D721Med (cell line): ENCODE data around the gene LGALS4.

Experiments used
- DNase-seq: peaks from one replicate; pipeline ENCODE4 v3.0.0; 2011; ENCODE audit warnings: low spot score; ENCODE audit not compliant: insufficient read length
- FAIRE-seq: peaks from 2 replicates; lab custom pipeline; 2011; peaks lifted over from hg19 to GRCh38; lab: Jason Lieb, UNC
- CTCF ChIP-seq: IDR thresholded peaks from 2 replicates; pipeline ENCODE4 v1.5.1; 2012; ENCODE audit warnings: mild to moderate bottlenecking, control low read depth; ENCODE audit not compliant: insufficient read depth; ENCODE audit errors: missing control alignments

LGALS4 gene

DNA sequence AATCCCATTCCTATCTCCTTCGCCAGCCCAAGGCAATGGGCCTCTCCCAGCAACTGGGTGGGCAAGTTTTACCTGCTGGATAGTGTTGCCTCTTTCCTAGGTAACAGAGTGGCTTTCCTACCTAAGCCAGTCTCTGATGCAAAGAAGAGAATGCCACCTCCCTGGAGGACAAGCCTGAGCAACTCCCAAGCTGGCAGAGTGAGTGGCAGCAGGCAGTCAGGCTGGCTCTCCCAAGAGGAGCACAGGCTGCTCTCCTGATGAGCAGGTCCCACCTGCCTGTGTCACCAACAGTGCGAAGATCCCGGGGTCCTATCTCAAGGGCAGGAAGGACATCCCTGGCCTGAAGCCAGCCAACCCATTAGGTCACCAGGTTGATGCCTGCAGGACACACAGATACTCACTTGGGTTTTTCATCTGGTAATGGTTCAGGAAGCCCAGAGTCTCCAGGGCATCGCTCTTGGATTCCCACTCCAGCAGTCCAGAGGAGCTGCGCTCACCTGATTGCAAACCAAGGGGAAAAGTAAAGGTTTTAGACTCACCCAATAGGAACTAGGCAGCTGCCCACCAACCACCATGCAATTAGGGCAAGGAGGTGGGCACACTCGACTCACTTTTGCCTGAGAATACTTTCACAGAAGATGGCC is 24.4 kb upstream of the LGALS4 start:
- no peak for TF ChIP-seq CTCF
- no peak for DNase-seq
- FAIRE-seq = no peak

- TF ChIP-seq CTCF = no peak
- FAIRE-seq (no peak), DNase-seq (no peak)
Measured at GRCh38 chr19:38836159-38836982, 23.6 kb upstream of the LGALS4 start.

DNA sequence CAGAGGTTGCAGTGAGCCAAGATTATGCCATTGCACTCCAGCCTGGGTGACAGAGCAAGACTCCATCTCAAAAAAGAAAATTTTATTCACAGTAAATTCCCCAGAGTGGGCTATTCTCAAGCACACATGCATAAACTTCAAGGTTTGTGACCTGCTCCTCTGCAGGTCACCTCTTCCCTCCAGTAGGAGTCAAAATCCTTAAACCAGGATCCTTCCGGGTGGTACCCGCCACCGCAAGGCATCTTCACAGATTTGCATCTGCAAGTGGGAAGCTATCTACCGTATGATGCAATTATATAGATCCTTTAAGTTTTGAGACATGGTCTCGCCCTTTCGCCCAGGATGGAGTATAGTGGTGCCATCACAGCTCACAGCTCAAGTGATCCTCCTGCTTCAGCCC is 21.8 kb upstream of the LGALS4 start:
- DNase-seq = no peak
- TF ChIP-seq CTCF = no peak
- FAIRE-seq = no peak

DNA sequence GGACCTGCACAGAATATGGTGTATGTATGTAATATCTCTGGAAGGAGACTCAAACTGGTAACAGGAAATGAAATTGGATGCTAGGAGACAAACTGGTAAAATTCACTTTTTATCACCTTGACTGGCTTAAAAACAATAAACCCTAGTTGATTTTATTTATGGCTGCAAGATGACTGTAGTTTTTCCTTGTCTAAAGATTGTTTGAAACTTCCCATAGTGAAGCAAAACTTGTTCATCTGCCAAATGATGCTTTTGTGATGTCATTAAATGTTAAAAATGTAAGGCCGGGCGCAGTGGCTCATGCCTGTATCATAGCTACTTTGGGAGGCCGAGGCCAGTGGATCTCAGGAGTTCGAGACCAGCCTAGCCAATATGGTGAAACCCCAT is 21.4 kb upstream of the LGALS4 start:
- TF ChIP-seq CTCF = no peak
- FAIRE-seq = no peak
- DNase-seq = no peak

- TF ChIP-seq CTCF = no peak
- DNase-seq (no peak), FAIRE-seq (no peak)
Measured at GRCh38 chr19:38833092-38833425, 20.3 kb upstream of the LGALS4 start.

GRCh38 chr19:38831142-38831605 is 18.4 kb upstream of the LGALS4 start:
- no peak for FAIRE-seq
- TF ChIP-seq CTCF = no peak

More at GRCh38 chr19:38831142-38831605, 18.4 kb upstream of the LGALS4 start:
- DNase-seq = no peak
